HEK293T (cell line): ENCODE measurements around the gene EIF4G3.

Source experiments
- BHLHE40 ChIP-seq: fragments of 450-650 bp; IDR thresholded peaks from 2 replicates; pipeline ENCODE4 v1.6.1; 2016; ENCODE audit warnings: mild to moderate bottlenecking, moderate library complexity, borderline replicate concordance
- CTBP1 ChIP-seq: fragments of 450-650 bp; IDR thresholded peaks from 2 replicates; pipeline ENCODE4 v1.6.1; 2016; ENCODE audit warnings: borderline replicate concordance
- HDGF ChIP-seq: fragments of 450-650 bp; IDR thresholded peaks from 2 replicates; pipeline ENCODE4 v1.6.1; 2017; ENCODE audit warnings: antibody characterized with exemption, borderline replicate concordance
- SP1 ChIP-seq: fragments of 450-650 bp; IDR thresholded peaks from 2 replicates; pipeline ENCODE4 v1.6.1; 2017
- TF ChIP-seq, protein P1 (sequence below): fragments of 450-650 bp; IDR thresholded peaks from 2 replicates; pipeline ENCODE4 v1.6.1; 2016

GRCh38 chr1:20930427-20930826, 246.3 kb downstream of the EIF4G3 start:
- TF ChIP-seq BHLHE40 = no peak
- TF ChIP-seq HDGF = no peak
- TF ChIP-seq, protein P1, sequence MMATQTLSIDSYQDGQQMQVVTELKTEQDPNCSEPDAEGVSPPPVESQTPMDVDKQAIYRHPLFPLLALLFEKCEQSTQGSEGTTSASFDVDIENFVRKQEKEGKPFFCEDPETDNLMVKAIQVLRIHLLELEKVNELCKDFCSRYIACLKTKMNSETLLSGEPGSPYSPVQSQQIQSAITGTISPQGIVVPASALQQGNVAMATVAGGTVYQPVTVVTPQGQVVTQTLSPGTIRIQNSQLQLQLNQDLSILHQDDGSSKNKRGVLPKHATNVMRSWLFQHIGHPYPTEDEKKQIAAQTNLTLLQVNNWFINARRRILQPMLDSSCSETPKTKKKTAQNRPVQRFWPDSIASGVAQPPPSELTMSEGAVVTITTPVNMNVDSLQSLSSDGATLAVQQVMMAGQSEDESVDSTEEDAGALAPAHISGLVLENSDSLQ = no peak
- TF ChIP-seq CTBP1 = no peak
- no peak for TF ChIP-seq SP1
